GM23338 (cell line): ENCODE results near the gene AMOTL1. TPM values are rescaled to one million over a fixed set of nuclear protein-coding genes. Genes with fewer than 3 reads are reported as not detected.

ENCODE experiments used
- ATAC-seq: fragments of 200-7000 bp; cut with Tn5 transposase; 3 replicates; pipeline ENCODE4 v1.9.1; 2020
- DNase-seq: peaks from one replicate; pipeline ENCODE4 v3.0.0-alpha.2; 2015; ENCODE audit warnings: low spot score
- H2AFZ ChIP-seq: fragments of 200-600 bp; sonication (generic); 2 replicates; pipeline ENCODE4 v1.8.0; 2016; ENCODE audit warnings: antibody characterized with exemption, mild to moderate bottlenecking, moderate library complexity
- H3F3A ChIP-seq: fragments of 200-600 bp; sonication (generic); replicated peaks from 2 replicates; pipeline ENCODE4 v1.8.0; 2017; ENCODE audit warnings: antibody characterized with exemption, mixed run types, low read depth
- H3K27ac ChIP-seq: fragments of 200-600 bp; sonication (generic); 2 replicates; pipeline ENCODE4 v1.6.1; 2016; ENCODE audit warnings: low read depth
- H3K27me3 ChIP-seq: fragments of 200-600 bp; sonication (generic); 2 replicates; pipeline ENCODE4 v1.8.0; 2016; ENCODE audit warnings: mild to moderate bottlenecking, mixed run types, moderate library complexity; ENCODE audit not compliant: insufficient read depth
- H3K36me3 ChIP-seq: fragments of 200-600 bp; sonication (generic); 2 replicates; pipeline ENCODE4 v1.8.0; 2016; ENCODE audit warnings: mild to moderate bottlenecking; ENCODE audit not compliant: insufficient read depth
- H3K4me1 ChIP-seq: fragments of 200-600 bp; sonication (generic); 2 replicates; pipeline ENCODE4 v1.8.0; 2016; ENCODE audit warnings: mild to moderate bottlenecking, moderate library complexity; ENCODE audit not compliant: insufficient read depth
- H3K4me2 ChIP-seq: fragments of 200-600 bp; sonication (generic); 2 replicates; pipeline ENCODE4 v1.7.1; 2017; ENCODE audit warnings: mixed run types
- H3K4me3 ChIP-seq: fragments of 200-600 bp; sonication (generic); 2 replicates; pipeline ENCODE4 v1.6.1; 2016; ENCODE audit warnings: mixed run types
- H3K79me2 ChIP-seq: fragments of 200-600 bp; sonication (generic); replicated peaks from 2 replicates; pipeline ENCODE4 v1.8.0; 2017; ENCODE audit warnings: mild to moderate bottlenecking; ENCODE audit not compliant: insufficient read depth
- H3K9me2 ChIP-seq: fragments of 200-600 bp; sonication (generic); 2 replicates; pipeline ENCODE4 v1.8.0; 2017; ENCODE audit not compliant: insufficient read depth
- H4K20me1 ChIP-seq: fragments of 200-600 bp; sonication (generic); replicated peaks from 2 replicates; pipeline ENCODE4 v1.8.0; 2017; ENCODE audit warnings: mild to moderate bottlenecking; ENCODE audit not compliant: insufficient read depth
- H3K27ac Mint-ChIP-seq: 2 replicates; pipeline ENCODE4 v1.8.0; 2020; ENCODE audit warnings: inconsistent platforms, mild to moderate bottlenecking, moderate library complexity, mixed read lengths
- H3K27me3 Mint-ChIP-seq: 3 replicates; pipeline ENCODE4 v1.8.0; 2022; ENCODE audit warnings: low read depth, mild to moderate bottlenecking, moderate library complexity, mixed read lengths, inconsistent platforms; ENCODE audit not compliant: insufficient read depth, poor library complexity
- H3K36me3 Mint-ChIP-seq: 3 replicates; pipeline ENCODE4 v1.8.0; 2021; ENCODE audit warnings: low read depth, mild to moderate bottlenecking, inconsistent platforms, moderate library complexity, mixed read lengths
- H3K4me1 Mint-ChIP-seq: 3 replicates; pipeline ENCODE4 v1.8.0; 2020; ENCODE audit warnings: mild to moderate bottlenecking, inconsistent platforms, mixed read lengths
- H3K4me3 Mint-ChIP-seq: 3 replicates; pipeline ENCODE4 v1.8.0; 2021; ENCODE audit warnings: moderate library complexity, mild to moderate bottlenecking, inconsistent platforms, mixed read lengths
- H3K9me3 Mint-ChIP-seq: 3 replicates; pipeline ENCODE4 v1.8.0; 2020; ENCODE audit warnings: moderate library complexity, mild to moderate bottlenecking, inconsistent platforms, mixed read lengths
- CTCF ChIP-seq, 2 experiments: fragments of 200-600 bp in 1 of 2; sonication (generic) in 1 of 2; conservative IDR thresholded peaks; 2 replicates each; pipeline versions ENCODE4 v1.5.1 to v1.6.1; 2016 to 2017; ENCODE audit warnings: antibody characterized with exemption in 2 of 2, low read depth in 2 of 2, mild to moderate bottlenecking in 2 of 2, moderate library complexity in 1 of 2
- NANOG ChIP-seq: IDR thresholded peaks from 2 replicates; pipeline ENCODE4 v1.6.1; 2016; ENCODE audit warnings: antibody characterized with exemption, borderline replicate concordance
- STAT1 ChIP-seq: IDR thresholded peaks from one replicate; pipeline ENCODE4 v1.6.1; 2016; ENCODE audit warnings: antibody characterized with exemption; ENCODE audit not compliant: unreplicated experiment
- polyA plus RNA-seq: library from polyadenylated mRNA; unstranded; fragments of >200 nt; fragmentation: Nextera tagmentation; extraction: Ambion mirVana; gene quantifications from 2 replicates; pipeline ENCODE4 v1.2.1, GENCODE V29; 2016
- total RNA-seq: library from RNA; depleted of rRNA; stranded (reverse); fragments of >200 nt; shearing (Covaris generic); gene quantifications from 2 replicates; pipeline ENCODE4 v1.2.3, GENCODE V29; 2014
- TF ChIP-seq, protein P1 (sequence below): fragments of 250-450 bp; sonication (Bioruptor Pico); IDR thresholded peaks from 2 replicates; pipeline ENCODE4 v1.5.0; 2020; ENCODE audit warnings: mild to moderate bottlenecking, moderate library complexity

The AMOTL1 gene
- total and polyA plus RNA-seq, 2 experiments from 2014 or later = 4.3 to 18.7 TPM

DNA sequence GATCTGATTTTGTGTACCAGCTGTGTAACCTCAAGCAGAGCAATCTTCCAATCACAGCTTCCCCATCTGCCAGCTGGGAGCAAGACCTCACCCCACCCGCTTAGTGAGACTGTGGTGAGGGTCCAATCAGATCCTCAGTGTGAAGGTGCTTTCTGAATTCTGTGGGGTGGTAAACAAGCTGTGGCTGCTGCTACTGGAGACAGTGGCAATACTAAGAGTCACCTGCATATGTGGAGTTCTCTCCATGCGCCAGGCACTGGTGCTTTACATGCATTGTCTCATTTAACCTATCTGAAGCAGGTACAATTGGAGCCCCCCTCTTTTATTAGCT lies 154.8 kb downstream of the AMOTL1 start (continued):
- TF ChIP-seq, protein P1, sequence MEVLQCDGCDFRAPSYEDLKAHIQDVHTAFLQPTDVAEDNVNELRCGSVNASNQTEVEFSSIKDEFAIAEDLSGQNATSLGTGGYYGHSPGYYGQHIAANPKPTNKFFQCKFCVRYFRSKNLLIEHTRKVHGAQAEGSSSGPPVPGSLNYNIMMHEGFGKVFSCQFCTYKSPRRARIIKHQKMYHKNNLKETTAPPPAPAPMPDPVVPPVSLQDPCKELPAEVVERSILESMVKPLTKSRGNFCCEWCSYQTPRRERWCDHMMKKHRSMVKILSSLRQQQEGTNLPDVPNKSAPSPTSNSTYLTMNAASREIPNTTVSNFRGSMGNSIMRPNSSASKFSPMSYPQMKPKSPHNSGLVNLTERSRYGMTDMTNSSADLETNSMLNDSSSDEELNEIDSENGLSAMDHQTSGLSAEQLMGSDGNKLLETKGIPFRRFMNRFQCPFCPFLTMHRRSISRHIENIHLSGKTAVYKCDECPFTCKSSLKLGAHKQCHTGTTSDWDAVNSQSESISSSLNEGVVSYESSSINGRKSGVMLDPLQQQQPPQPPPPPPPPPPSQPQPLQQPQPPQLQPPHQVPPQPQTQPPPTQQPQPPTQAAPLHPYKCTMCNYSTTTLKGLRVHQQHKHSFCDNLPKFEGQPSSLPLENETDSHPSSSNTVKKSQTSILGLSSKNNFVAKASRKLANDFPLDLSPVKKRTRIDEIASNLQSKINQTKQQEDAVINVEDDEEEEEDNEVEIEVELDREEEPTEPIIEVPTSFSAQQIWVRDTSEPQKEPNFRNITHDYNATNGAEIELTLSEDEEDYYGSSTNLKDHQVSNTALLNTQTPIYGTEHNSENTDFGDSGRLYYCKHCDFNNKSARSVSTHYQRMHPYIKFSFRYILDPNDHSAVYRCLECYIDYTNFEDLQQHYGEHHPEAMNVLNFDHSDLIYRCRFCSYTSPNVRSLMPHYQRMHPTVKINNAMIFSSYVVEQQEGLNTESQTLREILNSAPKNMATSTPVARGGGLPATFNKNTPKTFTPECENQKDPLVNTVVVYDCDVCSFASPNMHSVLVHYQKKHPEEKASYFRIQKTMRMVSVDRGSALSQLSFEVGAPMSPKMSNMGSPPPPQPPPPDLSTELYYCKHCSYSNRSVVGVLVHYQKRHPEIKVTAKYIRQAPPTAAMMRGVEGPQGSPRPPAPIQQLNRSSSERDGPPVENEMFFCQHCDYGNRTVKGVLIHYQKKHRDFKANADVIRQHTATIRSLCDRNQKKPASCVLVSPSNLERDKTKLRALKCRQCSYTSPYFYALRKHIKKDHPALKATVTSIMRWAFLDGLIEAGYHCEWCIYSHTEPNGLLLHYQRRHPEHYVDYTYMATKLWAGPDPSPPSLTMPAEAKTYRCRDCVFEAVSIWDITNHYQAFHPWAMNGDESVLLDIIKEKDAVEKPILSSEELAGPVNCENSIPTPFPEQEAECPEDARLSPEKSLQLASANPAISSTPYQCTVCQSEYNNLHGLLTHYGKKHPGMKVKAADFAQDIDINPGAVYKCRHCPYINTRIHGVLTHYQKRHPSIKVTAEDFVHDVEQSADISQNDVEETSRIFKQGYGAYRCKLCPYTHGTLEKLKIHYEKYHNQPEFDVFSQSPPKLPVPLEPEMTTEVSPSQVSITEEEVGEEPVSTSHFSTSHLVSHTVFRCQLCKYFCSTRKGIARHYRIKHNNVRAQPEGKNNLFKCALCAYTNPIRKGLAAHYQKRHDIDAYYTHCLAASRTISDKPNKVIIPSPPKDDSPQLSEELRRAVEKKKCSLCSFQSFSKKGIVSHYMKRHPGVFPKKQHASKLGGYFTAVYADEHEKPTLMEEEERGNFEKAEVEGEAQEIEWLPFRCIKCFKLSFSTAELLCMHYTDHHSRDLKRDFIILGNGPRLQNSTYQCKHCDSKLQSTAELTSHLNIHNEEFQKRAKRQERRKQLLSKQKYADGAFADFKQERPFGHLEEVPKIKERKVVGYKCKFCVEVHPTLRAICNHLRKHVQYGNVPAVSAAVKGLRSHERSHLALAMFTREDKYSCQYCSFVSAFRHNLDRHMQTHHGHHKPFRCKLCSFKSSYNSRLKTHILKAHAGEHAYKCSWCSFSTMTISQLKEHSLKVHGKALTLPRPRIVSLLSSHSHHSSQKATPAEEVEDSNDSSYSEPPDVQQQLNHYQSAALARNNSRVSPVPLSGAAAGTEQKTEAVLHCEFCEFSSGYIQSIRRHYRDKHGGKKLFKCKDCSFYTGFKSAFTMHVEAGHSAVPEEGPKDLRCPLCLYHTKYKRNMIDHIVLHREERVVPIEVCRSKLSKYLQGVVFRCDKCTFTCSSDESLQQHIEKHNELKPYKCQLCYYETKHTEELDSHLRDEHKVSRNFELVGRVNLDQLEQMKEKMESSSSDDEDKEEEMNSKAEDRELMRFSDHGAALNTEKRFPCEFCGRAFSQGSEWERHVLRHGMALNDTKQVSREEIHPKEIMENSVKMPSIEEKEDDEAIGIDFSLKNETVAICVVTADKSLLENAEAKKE (CRISPR knock-in tag) = no peak

GRCh38 chr11:94924171-94924572 lies 156.0 kb downstream of the AMOTL1 start:
- Histone ChIP-seq H3K36me3 (no peaks in the 10 kb centered on the region), H3K27me3 (no peaks in the 10 kb centered on the region), H3K79me2 (no peaks in the 10 kb centered on the region), H3F3A (no peaks in the 10 kb centered on the region), H4K20me1 (no peaks in the 10 kb centered on the region; the same call in 1 of the 2 replicates), H2AFZ (no peak overlapping the region), H3K4me3 (no peak overlapping the region), H3K4me1 (no peaks in the 10 kb centered on the region), H3K9me2 (no peaks in the 10 kb centered on the region), H3K4me2 (no peak overlapping the region), H3K27ac (no peak overlapping the region)
- TF ChIP-seq STAT1 (no peak), NANOG (no peak), CTCF (conservative IDR thresholded peaks at IDR 0.05; ENCODE audit: low read depth in 2 of 2) (no peak)
- no peaks in the 10 kb centered on the region for H3K36me3 Mint-ChIP-seq
- no peaks in the 10 kb centered on the region for H3K9me3 Mint-ChIP-seq
- no peaks in the 10 kb centered on the region for H3K27me3 Mint-ChIP-seq
- H3K4me1 Mint-ChIP-seq = peaks cover 17% of the 10 kb centered on the region
- no peak overlapping the region for H3K27ac Mint-ChIP-seq
- ATAC-seq = no peak
- no peak overlapping the region for H3K4me3 Mint-ChIP-seq
- no peak for DNase-seq
